MM.1S (cell line): ENCODE data around the gene CAPN10.

ENCODE experiments used
- DNase-seq: peaks from one replicate; pipeline ENCODE4 v3.0.0-alpha.2; 2015
- H2AFZ ChIP-seq: fragments of 300-600 bp; sonication (generic); 2 replicates; pipeline ENCODE4 v1.6.0; 2016; ENCODE audit warnings: antibody characterized with exemption, low read length
- H3F3A ChIP-seq: fragments of 300-600 bp; sonication (generic); 2 replicates; pipeline ENCODE4 v1.6.1; 2016; ENCODE audit warnings: mild to moderate bottlenecking, antibody characterized with exemption, low read length, moderate library complexity, mixed read lengths; ENCODE audit not compliant: insufficient read depth
- H3K27ac ChIP-seq: fragments of 300-600 bp; sonication (generic); 2 replicates; pipeline ENCODE4 v1.5.1; 2016; ENCODE audit warnings: mild to moderate bottlenecking, low read length
- H3K27me3 ChIP-seq: fragments of 300-600 bp; sonication (generic); replicated peaks from 2 replicates; pipeline ENCODE4 v1.6.0; 2016; ENCODE audit warnings: low read length; ENCODE audit not compliant: insufficient read depth
- H3K36me3 ChIP-seq: fragments of 300-600 bp; sonication (generic); replicated peaks from 2 replicates; pipeline ENCODE4 v1.6.1; 2016; ENCODE audit warnings: mild to moderate bottlenecking, low read length, mixed read lengths; ENCODE audit not compliant: insufficient read depth
- H3K4me1 ChIP-seq: fragments of 300-600 bp; sonication (generic); 2 replicates; pipeline ENCODE4 v1.6.1; 2016; ENCODE audit warnings: low read length, mixed read lengths
- H3K4me2 ChIP-seq: fragments of 300-600 bp; sonication (generic); 2 replicates; pipeline ENCODE4 v1.6.0; 2016; ENCODE audit warnings: low read depth, low read length
- H3K4me3 ChIP-seq: fragments of 300-600 bp; sonication (generic); 2 replicates; pipeline ENCODE4 v1.5.1; 2016; ENCODE audit warnings: low read length, mixed read lengths
- H3K79me2 ChIP-seq: fragments of 300-600 bp; sonication (generic); 2 replicates; pipeline ENCODE4 v1.6.1; 2016; ENCODE audit warnings: mixed run types, low read length, mixed read lengths
- H3K9ac ChIP-seq: fragments of 300-600 bp; sonication (generic); 2 replicates; pipeline ENCODE4 v1.6.1; 2016; ENCODE audit warnings: low read length, mixed read lengths
- H3K9me2 ChIP-seq: fragments of 300-600 bp; sonication (generic); replicated peaks from 2 replicates; pipeline ENCODE4 v1.6.1; 2016; ENCODE audit warnings: mild to moderate bottlenecking, low read length, mixed read lengths; ENCODE audit not compliant: insufficient read depth
- H3K9me3 ChIP-seq: fragments of 300-600 bp; sonication (generic); replicated peaks from 2 replicates; pipeline ENCODE4 v1.6.1; 2016; ENCODE audit warnings: mild to moderate bottlenecking, low read length, mixed read lengths; ENCODE audit not compliant: insufficient read depth
- H4K20me1 ChIP-seq: fragments of 300-600 bp; sonication (generic); 2 replicates; pipeline ENCODE4 v1.6.1; 2016; ENCODE audit warnings: mild to moderate bottlenecking, low read length, moderate library complexity, mixed read lengths; ENCODE audit not compliant: insufficient read depth
- EZH2 ChIP-seq: fragments of 300-600 bp; sonication (generic); optimal IDR thresholded peaks from 2 replicates; pipeline ENCODE3; 2017; ENCODE audit warnings: low read depth, mild to moderate bottlenecking, antibody characterized with exemption, low read length, mixed read lengths
- EZH2phosphoT487 ChIP-seq: fragments of 300-600 bp; sonication (generic); IDR thresholded peaks from 2 replicates; pipeline ENCODE4 v1.6.1; 2018; ENCODE audit warnings: antibody characterized with exemption, low read length
- TF ChIP-seq, protein P1 (sequence below): fragments of 300-600 bp; sonication (generic); IDR thresholded peaks from 2 replicates; pipeline ENCODE4 v1.5.1; 2016; ENCODE audit warnings: antibody characterized with exemption, low read length, mixed read lengths

Gene CAPN10

GRCh38 chr2:240645346-240645745 is 58.8 kb downstream of the CAPN10 start:
- TF ChIP-seq, protein P1, sequence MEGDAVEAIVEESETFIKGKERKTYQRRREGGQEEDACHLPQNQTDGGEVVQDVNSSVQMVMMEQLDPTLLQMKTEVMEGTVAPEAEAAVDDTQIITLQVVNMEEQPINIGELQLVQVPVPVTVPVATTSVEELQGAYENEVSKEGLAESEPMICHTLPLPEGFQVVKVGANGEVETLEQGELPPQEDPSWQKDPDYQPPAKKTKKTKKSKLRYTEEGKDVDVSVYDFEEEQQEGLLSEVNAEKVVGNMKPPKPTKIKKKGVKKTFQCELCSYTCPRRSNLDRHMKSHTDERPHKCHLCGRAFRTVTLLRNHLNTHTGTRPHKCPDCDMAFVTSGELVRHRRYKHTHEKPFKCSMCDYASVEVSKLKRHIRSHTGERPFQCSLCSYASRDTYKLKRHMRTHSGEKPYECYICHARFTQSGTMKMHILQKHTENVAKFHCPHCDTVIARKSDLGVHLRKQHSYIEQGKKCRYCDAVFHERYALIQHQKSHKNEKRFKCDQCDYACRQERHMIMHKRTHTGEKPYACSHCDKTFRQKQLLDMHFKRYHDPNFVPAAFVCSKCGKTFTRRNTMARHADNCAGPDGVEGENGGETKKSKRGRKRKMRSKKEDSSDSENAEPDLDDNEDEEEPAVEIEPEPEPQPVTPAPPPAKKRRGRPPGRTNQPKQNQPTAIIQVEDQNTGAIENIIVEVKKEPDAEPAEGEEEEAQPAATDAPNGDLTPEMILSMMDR = no peak
- TF ChIP-seq EZH2phosphoT487 (no peak), EZH2 (no peak)
- no peak overlapping the region for H3K4me3 ChIP-seq

DNA sequence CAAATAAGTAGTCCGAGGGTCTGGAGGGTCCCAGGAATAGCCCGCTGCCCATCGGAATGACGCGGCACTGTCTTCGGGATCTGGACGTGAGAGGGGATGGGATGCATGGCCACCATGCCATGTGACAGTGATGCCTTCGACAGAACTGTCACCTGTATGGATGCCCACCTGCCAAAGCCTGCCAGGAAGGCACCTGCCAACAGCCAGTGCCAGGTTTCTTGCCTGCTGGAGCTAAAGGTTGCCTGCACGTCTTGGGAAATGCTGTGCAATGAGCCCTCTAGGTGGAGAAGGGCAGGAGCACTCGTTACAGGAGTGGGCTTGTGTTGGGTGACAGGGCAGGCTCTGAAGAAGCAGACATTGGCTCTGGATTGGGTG is 59.3 kb downstream of the CAPN10 start:
- Histone ChIP-seq H3K4me3 (no peak overlapping the region), H3K4me1 (no peaks in the 10 kb centered on the region), H3K9ac (no peak overlapping the region), H3K36me3 (no peaks in the 10 kb centered on the region), H3K9me3 (no peaks in the 10 kb centered on the region), H3K27me3 (peaks cover 36% of the 10 kb centered on the region), H3K4me2 (no peak overlapping the region), H3K27ac (no peak overlapping the region), H3F3A (no peaks in the 10 kb centered on the region), H3K9me2 (no peaks in the 10 kb centered on the region), H2AFZ (no peak overlapping the region), H4K20me1 (no peaks in the 10 kb centered on the region), H3K79me2 (no peaks in the 10 kb centered on the region)
- no peak for DNase-seq
- TF ChIP-seq, protein P1 = no peak
- TF ChIP-seq EZH2phosphoT487 (no peak), EZH2 (no peak)

More at GRCh38 chr2:240645346-240645745, 58.8 kb downstream of the CAPN10 start:
- Histone ChIP-seq H3K4me2 (no peak overlapping the region), H3K9ac (no peak overlapping the region), H3K79me2 (no peaks in the 10 kb centered on the region), H3K27me3 (peaks cover 34% of the 10 kb centered on the region), H3K36me3 (no peaks in the 10 kb centered on the region), H3K9me3 (no peaks in the 10 kb centered on the region), H3K9me2 (no peaks in the 10 kb centered on the region), H3K4me1 (no peaks in the 10 kb centered on the region), H2AFZ (no peak overlapping the region), H3F3A (no peaks in the 10 kb centered on the region), H3K27ac (no peak overlapping the region), H4K20me1 (no peaks in the 10 kb centered on the region)
- no peak for DNase-seq

GRCh38 chr2:240646176-240646899 is 59.8 kb downstream of the CAPN10 start:
- H3K9me3 ChIP-seq = no peaks in the 10 kb centered on the region
- H3K27me3 ChIP-seq = peaks cover 41% of the 10 kb centered on the region
- no peaks in the 10 kb centered on the region for H3F3A ChIP-seq
- H3K27ac ChIP-seq = no peak overlapping the region
- no peak overlapping the region for H2AFZ ChIP-seq
- H3K4me1 ChIP-seq = no peaks in the 10 kb centered on the region
- DNase-seq = no peak
- H4K20me1 ChIP-seq = no peaks in the 10 kb centered on the region
- no peaks in the 10 kb centered on the region for H3K36me3 ChIP-seq
- no peak overlapping the region for H3K4me2 ChIP-seq
- H3K9ac ChIP-seq = no peak overlapping the region
- no peaks in the 10 kb centered on the region for H3K79me2 ChIP-seq
- H3K4me3 ChIP-seq = no peak overlapping the region
- no peaks in the 10 kb centered on the region for H3K9me2 ChIP-seq
- TF ChIP-seq, protein P1 = no peak
- TF ChIP-seq EZH2phosphoT487 = no peak
- no peak for TF ChIP-seq EZH2
